OCI-LY3 (cell line): ENCODE measurements around the gene IL13RA1.

Source experiments
- CTCF ChIP-seq: fragments of 200-600, 300-600 bp; sonication (generic); IDR thresholded peaks from 2 replicates; pipeline ENCODE4 v1.5.1; 2014; ENCODE audit warnings: antibody characterized with exemption, low read length, low read depth
- EZH2phosphoT487 ChIP-seq: fragments of 200-600 bp; shearing (Covaris generic); IDR thresholded peaks from 2 replicates; pipeline ENCODE4 v1.6.1; 2018; ENCODE audit warnings: antibody characterized with exemption, mixed run types, low read depth

GRCh38 chrX:118717678-118718391, 9.6 kb upstream of the IL13RA1 start:
- no peak for TF ChIP-seq CTCF
- TF ChIP-seq EZH2phosphoT487, result no peak
